Measurements from ENCODE around the gene STARD9. TPM values are rescaled to one million over a fixed set of nuclear protein-coding genes. Genes with fewer than 3 reads are reported as not detected.

The STARD9 gene
- total and polyA plus RNA-seq, 2 of the 13 experiments (the other 11 are each of a cell fraction or from before 2014, with no cell fraction given): 5.3 to 7.5 TPM

GRCh38 chr15:42593143-42593542 is 17.7 kb downstream of the STARD9 start:
- Histone ChIP-seq H3K9ac (ENCODE audit: insufficient read depth, low read depth, low read length) (no peak overlapping the region), H3K9me3 (ENCODE audit: low read length) (no peaks in the 10 kb centered on the region), H4K20me1 (ENCODE audit: insufficient read depth, low read length) (no peaks in the 10 kb centered on the region), H3K79me2 (ENCODE audit: insufficient read depth, low read length) (no peaks in the 10 kb centered on the region), H3K27me3 (ENCODE audit: control insufficient read depth in 1 of 2, insufficient read depth in 2 of 2, low read length in 2 of 2) (no peaks in the 10 kb centered on the region), H3K4me3 (replicated peaks in 1 of 3; ENCODE audit: insufficient read depth in 1 of 3, low read depth in 2 of 3, low read length in 3 of 3) (no peak overlapping the region), H3K4me2 (ENCODE audit: low read depth, low read length) (no peak overlapping the region), H2AFZ (ENCODE audit: low read length) (no peak overlapping the region), H3K4me1 (ENCODE audit: insufficient read depth, low read length) (peaks cover 24% of the 10 kb centered on the region), H3K36me3 (replicated peaks in 1 of 2; ENCODE audit: control insufficient read depth in 1 of 2, insufficient read depth in 2 of 2, low read length in 2 of 2) (no peaks in the 10 kb centered on the region), H3K27ac (ENCODE audit: extremely low read length, insufficient read depth, low read length) (no peak overlapping the region)
- POLR2A ChIA-PET: no interaction called here
- intact Hi-C loops (cut with micrococcal nuclease; ENCODE audit: unreplicated experiment) (loop anchor here (5.0 kb wide), 1 partner anchor 59 kb away; no protein-coding TSS in a partner anchor), in situ Hi-C loops (cut with HindIII; ENCODE audit: extremely low pct_ligation_motif_present, low pct_unique_long_range_greater_than_20kb) (no loop called here)
- FAIRE-seq (no peak), DNase-seq (ENCODE audit: low spot score) (no peak), ATAC-seq (no peak)
- TF ChIP-seq ZNF766 (CRISPR knock-in tag; IDR thresholded peaks at IDR 0.05; ENCODE audit: borderline replicate concordance): no peak
- no peak for TF ChIP-seq PLRG1 (conservative IDR thresholded peaks at IDR 0.05)
- TF ChIP-seq ZNF234 (CRISPR knock-in tag; conservative IDR thresholded peaks at IDR 0.05): no peak
- no peak for TF ChIP-seq ZNF12 (CRISPR knock-in tag; IDR thresholded peaks at IDR 0.05)
- TF ChIP-seq CEBPG (CRISPR knock-in tag; IDR thresholded peaks at IDR 0.05): no peak
- no peak for TF ChIP-seq PHF21A (CRISPR knock-in tag; IDR thresholded peaks at IDR 0.05)
- TF ChIP-seq KDM2A (CRISPR knock-in tag; IDR thresholded peaks at IDR 0.05; ENCODE audit: borderline replicate concordance, low read depth): no peak
- TF ChIP-seq, protein P1, sequence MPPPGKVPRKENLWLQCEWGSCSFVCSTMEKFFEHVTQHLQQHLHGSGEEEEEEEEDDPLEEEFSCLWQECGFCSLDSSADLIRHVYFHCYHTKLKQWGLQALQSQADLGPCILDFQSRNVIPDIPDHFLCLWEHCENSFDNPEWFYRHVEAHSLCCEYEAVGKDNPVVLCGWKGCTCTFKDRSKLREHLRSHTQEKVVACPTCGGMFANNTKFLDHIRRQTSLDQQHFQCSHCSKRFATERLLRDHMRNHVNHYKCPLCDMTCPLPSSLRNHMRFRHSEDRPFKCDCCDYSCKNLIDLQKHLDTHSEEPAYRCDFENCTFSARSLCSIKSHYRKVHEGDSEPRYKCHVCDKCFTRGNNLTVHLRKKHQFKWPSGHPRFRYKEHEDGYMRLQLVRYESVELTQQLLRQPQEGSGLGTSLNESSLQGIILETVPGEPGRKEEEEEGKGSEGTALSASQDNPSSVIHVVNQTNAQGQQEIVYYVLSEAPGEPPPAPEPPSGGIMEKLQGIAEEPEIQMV (CRISPR knock-in tag; IDR thresholded peaks at IDR 0.05; ENCODE audit: low read depth): no peak
- TF ChIP-seq ZNF549 (CRISPR knock-in tag; IDR thresholded peaks at IDR 0.05): no peak
- no peak for TF ChIP-seq KAT7 (CRISPR knock-in tag; IDR thresholded peaks at IDR 0.05; ENCODE audit: borderline replicate concordance)
- TF ChIP-seq ZNF580 (CRISPR knock-in tag; IDR thresholded peaks at IDR 0.05; ENCODE audit: borderline replicate concordance, low read depth): no peak
- BruUV-seq (replicated peaks): no TSS peak
- WGBS (ENCODE audit: low lambda C conversion rate): 96% methylated on average over 4 of the region's 4 CpGs
- CTCF ChIA-PET (ENCODE audit: low intra/inter-chr PET ratio, low total read pairs): no interaction called here
